C1 segment of cervical spinal cord (tissue), 14 donors: Measurements from ENCODE around the gene COQ7.

Source experiments
- DNase-seq, 14 donors: peaks; one replicate each; lab custom pipeline; 2025; lab: John Stamatoyannopoulos, UW

Gene COQ7

DNA sequence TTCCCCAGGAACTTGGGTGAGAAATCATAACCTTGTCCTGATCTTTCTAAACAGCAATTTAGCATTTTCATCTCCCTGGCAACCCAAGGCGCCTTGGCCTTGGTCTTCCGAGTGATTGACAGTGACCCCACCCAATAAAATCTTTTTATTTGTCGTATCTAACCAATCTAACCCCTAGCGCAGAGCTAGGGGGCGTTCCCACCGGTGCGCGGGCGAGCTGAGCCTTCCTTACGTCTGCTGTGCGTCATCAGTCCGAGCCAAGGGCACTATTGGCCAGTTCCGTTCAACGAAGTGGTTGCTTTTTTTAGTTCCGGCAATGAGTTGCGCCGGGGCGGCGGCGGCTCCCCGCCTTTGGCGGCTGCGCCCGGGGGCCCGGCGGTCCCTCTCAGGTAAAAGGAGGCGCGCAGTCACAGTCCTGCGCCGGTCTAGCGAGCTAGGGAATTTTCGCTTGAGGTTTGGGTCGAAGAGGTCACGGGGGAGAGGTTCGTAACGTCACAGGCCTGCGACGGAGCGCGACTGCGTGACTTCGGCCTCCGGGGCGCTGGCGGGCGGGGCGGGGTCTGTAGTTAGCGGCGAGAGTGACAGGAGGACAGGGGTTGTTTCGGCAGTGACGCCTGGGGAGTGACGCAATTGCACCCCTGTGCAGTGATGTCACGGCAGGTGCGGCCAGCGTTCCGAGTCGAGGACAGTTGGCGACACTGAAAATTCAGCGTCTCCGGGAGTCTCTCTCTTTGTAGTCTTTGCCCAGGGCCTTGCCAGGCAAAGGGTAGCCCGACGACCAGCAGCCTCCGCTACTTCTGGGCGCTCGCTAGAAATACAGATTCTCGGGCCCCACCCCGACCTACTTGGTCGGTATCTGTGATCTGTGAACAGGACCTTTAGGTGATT, at the start of gene COQ7:
Gene COQ7 (plus strand): TSS at position 266 of the 888 bp plus-strand sequence. CDS start 51 bp downstream, at position 317.
- peak; percentile 80 to 99 (median 98) for DNase-seq

DNA sequence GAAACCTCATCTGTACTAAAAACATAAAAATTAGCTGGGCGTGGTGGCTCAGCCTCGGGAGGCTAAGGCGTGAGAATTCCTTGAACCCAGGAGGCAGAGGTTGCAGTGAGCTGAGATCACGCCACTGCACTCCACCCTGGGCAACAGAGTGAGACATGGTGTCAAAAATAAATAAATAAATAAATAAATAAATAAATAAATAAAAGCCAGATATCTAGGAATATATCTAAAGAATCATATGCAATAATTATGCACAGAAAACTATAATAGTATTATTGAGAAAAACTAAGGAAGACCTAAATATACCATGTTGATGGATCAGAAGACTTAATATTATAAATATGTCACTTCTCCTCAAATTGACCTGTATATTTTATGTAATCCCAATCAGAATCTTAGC, 46.7 kb upstream of the COQ7 start:
- DNase-seq = no peak

DNA sequence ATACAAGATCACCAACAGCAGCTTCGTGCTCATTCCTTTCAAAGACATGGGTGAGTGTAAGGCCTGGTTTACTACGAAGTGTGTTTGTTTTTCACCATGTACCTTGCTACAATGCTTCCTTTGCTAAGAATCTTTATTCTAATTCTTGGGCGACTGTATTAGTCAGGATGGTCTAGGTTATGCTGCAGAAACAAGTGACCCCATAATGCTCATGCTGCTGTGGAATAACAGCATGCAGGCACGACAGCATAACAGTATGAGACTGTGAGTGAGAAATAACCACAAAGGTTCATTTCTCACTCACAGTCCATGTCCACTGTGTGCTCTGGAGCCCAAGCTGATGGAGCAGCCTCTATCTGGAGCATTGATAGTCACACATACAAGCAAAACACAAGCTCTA, 45.7 kb upstream of the COQ7 start:
- no peak for DNase-seq

DNA sequence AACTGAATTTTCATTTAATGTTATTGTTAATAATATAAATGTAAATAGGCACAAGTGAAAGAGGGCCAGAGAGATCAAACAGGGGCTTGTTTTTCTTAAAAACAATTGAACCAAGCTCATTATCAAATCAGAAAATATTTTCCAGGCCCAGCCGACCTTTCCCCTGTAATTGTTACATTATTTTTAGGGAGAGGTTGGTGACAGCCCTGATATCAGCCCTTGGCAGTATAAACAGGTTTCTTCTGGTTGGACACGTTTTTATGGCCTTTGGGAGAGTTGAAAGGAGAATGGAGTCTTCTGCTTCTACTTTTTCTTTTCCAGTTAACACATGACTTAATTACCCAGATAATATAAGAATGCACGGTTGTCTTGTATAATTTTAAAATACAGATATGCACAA, 40.0 kb upstream of the COQ7 start:
- DNase-seq = no peak

DNA sequence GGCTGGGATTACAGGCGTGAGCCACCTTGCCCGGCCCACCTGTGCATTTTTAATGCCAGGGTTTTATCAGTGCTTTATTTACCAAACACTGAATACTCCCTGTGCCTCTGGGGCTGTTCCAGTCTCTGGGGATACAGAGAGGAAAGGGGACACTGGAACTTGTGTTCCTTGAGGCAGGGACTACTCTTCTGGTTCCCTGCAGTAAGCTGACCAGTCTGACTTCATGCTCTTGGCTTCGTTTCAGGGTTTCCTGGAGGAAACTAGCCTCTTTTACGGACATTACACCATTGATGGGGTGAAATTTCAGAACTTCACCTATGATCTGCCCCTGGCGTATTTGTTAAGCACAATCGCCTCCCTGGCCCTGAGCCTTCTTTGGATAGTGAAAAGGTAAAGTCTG, 37.4 kb upstream of the COQ7 start:
- peak in 1 of 14 donors; percentile 19 for DNase-seq

DNA sequence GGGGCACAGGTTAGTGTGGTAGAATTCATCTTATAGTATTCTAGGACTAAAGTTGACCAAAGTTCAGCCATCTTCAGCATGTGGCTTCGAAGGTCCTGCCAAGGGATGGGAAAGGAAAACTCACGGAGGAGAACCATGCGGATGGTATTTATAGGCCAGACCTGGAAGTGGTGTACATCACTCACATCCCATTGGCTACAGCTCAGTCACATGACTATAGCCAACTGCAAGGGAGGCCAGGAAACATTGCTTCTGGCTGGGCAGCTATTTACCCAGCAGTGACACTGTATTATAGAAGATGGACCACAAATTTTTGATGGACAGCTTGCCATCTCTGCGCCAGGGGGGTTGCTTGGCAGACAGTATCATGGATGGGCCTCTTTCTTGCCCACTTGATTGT, 35.7 kb upstream of the COQ7 start:
- no peak for DNase-seq

DNA sequence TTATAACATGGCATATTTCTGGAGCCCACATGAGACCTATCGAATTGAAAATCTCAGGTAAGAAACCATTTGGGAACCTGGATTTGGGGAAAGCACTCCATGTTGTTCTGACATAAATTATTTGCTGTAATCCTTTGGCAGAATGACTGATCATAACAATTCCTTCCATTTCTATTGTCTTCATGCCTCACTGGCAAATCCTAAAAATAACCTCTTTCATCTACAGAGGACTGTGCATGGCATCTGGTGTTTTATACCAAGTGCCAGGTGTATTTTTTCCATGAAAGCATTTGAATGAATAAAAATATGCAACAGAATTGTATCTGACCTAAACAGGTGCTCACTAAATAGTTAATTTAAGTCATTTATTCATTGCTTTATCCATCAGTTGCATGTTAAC, 33.7 kb upstream of the COQ7 start:
- peak in 1 of 14 donors; percentile 94 for DNase-seq

DNA sequence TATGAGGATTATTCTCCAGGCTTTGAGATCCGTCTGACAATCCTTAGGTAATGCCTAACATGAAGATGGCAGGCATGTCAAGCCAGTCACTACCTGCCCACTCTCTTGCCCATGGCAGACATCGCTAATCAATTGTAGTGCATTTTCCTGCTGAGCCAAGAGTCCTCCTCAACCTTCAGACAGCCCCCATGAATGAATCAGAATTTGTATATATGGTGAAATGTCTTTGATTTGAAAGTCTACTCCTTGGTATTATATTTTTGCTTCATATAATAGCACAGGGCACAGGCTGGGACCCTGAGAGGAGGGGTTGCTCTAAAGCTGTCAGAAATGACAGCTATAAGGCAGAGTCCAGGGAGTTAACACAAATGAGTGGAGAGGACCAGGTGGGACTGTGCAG, 27.0 kb upstream of the COQ7 start:
- no peak for DNase-seq

DNA sequence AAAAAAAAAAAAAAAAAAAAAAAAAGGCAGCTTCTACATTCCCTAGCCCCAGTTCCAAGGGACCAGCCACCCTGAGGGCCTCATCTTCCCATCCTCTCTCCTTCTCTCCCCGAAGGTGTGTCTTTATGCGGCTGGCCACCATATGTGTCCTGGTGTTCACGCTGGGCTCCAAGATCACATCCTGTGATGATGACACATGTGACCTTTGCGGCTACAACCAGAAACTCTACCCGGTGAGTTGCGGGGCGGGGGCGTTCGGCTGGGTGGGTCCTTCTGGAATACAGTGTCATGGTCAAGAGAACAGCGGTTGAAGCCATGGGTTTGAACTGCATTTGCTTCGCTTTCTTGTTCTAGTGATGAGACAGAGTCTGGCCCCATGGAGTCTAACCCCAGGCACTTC, 22.6 kb upstream of the COQ7 start:
- no peak for DNase-seq

DNA sequence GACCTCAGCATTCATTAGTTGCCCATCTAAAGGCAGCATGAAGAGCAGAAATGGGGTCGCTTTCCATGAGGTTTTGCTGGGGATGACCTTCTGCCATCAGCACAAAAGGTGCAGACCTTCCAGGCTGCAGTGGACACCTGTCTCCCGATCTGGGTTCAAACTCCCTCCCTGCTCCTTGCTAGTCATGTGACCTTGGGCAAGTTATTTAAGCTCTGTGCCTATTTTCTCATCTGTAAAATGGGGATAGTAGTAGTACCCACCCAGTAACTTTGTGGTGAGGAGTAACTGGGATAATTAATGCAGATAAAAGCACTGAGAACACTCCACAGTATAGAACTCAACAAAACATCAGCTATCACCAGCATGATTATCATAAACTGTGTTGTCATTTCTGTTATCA, 21.4 kb upstream of the COQ7 start:
- no peak for DNase-seq

DNA sequence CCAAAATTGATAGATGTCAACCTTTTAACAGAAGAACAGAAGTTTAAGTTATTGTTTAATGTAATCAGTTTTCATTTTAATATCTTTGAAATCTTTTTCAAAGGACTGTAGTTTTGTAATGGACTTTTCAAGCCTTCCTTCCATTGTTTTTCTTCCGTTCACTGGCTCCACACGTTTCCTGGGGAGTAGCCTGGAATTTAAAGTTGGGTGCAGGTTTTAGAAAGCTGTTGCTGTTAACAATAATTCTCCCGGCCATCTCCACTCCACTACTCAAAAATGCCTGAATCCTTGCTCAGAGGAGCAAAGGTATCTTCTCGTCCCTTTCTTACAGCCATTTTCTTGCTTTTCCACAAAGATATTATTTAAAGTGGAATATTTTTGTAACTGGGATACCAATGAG, 4.7 kb upstream of the COQ7 start:
- no peak for DNase-seq

DNA sequence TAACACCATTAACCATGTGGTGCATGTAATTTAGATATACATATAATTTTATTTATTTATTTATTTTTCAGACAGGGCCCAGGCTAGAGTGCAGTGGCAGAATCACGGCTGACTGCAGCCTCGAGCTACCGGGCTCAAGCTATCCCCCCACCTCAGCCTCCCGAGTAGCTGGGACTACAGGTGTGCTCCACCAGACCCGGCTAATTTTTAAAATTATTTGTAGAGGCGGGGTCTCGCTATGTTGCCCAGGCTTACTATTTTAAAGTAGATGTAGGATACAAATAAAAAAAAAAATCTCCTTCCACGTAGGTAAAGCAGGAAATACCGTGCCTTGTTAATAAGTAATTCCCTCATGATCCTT, 446 bp upstream of the COQ7 start:
- DNase-seq = no peak

DNA sequence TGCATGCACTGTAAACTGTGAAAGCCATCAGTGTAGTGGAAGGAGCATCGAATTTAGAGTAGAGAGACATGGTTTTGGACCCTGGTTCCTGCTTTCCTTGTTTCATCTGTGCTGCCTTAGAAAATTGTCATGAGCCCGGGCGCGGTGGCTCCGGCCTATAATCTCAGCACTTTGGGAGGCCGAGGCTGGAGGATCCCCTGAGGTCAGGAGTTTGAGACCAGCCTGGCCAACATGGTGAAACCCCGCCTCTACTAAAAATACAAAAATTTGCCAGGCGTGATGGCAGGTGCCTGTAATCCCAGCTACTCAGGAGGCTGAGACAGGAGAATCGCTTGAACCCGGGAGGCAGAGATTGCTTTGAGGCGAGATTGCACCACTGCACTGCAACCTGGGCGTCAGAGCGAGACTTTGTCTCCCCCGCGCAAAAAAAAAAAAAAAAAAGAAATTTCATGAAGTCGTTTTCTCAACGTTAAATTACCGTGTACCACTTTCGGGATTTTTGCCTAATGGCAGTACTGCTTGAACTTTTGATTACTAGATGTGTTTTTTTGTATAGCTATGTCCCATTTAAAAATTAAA, 912 bp downstream of the COQ7 start:
- DNase-seq = no peak

DNA sequence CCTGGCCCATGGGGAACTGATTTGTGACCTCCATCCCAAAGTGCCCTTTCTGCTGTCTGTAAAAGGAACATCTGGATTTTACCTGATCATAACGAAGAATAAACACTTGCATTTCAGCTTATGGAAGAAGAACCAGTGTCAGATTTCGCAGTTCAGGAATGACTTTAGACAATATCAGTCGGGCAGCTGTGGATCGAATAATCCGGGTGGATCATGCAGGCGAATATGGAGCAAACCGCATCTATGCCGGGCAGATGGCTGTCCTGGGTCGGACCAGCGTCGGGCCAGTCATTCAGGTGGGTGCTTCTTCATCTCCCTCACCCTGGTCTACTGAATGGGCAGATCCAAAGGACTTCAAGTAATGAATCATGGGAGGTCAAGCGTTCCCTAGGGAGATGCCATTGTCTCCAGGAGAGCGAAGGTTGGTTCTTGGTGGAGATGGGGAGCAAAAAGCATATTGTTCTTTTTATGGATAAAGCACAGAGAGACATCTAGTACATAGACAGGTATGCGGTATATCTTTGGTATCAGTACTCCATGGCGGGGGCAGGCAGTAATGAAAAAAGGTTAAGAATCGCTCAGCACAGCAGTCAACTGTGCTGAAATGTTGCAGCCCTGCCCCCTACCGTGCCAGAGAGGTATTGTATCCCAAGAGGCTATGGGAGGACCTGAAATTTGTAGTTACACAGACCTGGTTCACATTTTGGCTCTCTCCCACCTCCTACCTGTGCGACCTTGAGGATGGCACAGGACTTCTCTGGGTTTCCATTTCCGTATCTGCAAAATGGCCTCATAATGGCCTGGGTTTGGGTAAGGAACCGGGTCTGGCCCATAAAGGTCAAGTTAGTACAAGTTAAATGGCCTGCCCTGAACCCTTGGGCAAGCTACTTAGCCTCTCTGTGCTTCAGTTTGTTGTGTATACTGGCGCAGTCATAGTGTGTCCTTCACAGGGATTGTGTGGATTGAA, 4.7 kb downstream of the COQ7 start:
- peak in 9 of 14 donors; percentile 5 to 44 (median 20) for DNase-seq

DNA sequence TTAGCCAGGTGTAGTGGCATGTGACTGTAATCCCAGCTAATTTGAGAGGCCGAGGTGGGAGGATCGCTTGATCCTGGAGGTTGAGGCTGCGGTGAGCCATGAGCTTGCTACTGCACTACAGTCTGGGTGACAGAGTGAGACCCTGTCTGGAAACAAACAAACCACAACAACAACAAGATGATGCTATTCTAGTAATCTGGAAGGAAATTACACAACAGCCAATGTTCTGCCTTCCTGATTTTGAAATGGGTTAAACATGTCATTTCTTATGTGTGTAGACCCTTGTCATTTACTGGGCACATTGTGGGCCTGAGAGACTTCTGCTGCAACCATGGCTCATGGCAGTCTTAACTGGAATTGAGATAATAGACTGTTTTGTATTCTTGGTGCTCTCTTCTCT, 5.9 kb downstream of the COQ7 start:
- DNase-seq = no peak

DNA sequence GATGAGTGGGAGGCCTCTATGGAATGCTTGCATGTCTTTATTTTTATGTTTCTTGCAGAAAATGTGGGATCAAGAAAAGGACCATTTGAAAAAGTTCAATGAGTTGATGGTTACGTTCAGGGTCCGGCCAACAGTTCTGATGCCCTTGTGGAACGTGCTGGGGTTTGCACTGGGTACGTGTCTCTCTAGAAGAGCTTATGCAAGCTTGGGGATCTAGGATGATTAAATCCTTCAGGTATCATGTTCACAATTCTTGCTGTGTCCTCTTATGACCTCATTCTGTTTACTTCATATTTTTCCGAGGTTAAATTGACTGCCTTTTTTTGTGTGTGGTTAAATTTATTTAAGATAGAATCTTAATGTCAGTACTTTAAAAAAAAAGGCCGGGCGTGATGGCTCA, 6.4 kb downstream of the COQ7 start:
- DNase-seq = no peak

DNA sequence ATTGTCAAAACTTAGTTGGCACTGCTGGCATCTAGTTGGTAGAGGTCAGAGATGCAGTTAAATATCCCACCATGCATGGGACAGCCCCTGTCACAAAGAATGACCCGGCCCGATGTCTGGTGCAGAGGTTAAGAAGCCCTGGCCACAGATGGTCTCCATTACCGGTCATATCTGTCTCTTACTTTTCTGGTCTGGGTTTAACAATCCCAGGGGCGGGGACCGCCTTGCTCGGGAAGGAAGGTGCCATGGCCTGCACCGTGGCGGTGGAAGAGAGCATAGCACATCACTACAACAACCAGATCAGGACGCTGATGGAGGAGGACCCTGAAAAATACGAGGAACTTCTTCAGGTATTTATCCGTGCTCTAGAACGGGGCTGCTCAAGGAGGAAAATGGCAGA, 8.1 kb downstream of the COQ7 start:
- no peak for DNase-seq

DNA sequence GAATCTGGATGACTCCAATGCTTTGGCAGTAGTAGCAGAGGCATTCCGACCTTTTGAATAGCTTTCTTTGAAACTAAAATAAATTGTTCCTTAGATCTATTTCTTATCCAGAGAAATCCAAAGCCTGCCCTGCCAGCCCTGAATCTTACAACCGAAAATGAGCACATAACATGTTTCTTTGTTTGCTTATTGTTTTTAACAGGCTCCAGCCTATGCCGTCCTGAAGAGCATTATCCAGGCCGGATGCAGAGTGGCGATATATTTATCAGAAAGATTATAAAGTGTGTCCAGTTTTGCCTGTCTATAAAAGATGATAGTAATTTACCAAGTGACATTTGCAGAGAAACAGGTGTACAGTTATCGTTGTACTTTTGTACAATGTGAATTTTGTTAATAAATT, 10.5 kb downstream of the COQ7 start:
- DNase-seq = no peak

DNA sequence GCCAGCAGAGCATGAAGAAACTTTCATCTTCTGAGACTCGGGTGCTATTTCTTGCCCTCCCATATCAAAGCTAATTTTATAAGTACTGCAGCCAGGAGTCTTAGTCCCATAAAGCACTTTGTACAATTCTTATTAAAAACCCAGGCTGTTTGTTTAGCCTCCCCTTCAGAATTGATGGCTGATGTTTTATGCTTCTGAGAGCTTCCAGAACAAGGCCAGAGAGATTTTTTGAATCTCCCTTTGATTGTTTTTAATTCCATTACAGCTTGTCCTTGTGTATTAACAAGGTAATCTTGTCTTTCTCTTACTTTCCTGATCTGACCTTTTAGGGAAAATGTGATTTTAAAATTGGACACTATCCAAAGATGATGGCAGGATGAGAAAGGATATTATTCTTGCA, 16.3 kb downstream of the COQ7 start:
- no peak for DNase-seq

DNA sequence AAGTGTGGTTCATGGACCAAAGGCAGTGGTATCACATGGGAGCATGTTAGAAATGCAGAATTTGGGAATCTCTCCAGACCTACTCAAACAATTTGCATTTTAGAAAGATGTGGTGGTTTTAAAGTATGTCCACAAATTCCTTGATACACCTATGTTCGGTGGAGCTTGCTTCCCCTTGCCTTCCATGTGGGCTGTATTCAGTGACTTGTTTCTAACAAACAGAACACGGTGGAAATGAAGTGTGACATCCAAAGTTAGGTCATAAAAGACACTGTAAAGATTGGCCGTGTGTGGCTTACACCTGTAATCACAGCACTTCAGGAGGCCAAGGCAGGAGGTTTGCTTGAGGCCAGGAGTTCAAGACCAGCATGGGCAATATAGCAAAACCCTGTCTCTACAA, 16.7 kb downstream of the COQ7 start:
- DNase-seq = no peak

DNA sequence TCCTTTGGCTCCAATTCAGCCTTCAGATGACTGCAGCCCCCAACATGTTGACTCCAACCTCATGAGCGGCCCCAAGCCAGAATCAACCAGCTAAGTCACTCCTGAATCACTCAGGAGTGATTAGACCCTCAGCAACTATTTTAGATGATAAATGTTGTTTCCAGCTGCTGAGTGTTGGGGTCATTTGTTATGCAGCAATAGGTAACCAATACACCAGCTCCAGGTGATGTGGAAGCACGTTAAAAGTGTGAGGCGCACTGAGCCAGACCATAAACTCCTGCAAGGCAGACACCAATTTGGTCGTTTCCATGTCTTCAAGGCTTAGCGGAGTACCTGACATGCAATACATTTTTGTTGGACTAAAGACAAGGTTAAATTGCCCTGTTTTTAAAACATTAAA, 17.5 kb downstream of the COQ7 start:
- no peak for DNase-seq

DNA sequence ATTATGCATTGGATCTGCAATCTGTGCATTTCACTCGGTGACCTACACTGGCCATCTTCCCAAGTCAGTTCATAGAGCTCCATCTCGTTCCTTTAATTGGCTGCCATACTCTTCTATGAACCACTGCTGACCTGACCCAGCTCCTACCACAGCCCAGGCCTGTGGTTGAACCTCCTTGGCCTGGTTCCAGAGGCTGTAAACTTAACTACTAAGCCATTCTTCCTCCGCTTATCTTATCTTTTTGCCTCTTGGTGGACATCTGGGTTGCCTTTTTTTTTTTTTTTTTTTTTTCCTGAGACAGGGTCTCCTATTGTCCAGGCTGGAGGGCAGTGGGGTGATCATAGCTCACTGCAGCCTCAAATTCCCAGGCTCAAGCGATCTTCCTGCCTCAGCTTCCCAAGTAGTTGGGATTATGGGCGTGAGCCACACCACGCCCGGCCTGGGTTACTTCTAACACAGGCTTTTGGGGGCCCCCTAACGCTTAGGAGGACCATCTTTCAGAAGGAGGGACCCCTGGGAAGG, 18.3 kb downstream of the COQ7 start:
- DNase-seq = no peak
